CD4-positive, alpha-beta T cell (primary cell): ENCODE measurements around the gene ASTN2. TPM values are rescaled to one million over a fixed set of nuclear protein-coding genes. Genes with fewer than 3 reads are reported as not detected.
"Not testable (repeated sequence)": the region's sequence is repeated elsewhere in the genome, so short reads cannot be mapped to it uniquely, and the experiment has no call there.

ENCODE experiments used
- ATAC-seq: fragments of 200-7000 bp; cut with Tn5 transposase; one replicate; pipeline ENCODE4 v1.10.0; 2022; ENCODE audit warnings: mild to moderate bottlenecking; ENCODE audit not compliant: poor library complexity
- CTCF ChIA-PET: fragments of 350-600 bp; sonication (Branson Sonifier 250); formaldehyde crosslinking; loops from one replicate; lab custom pipeline; 2021; ENCODE audit warnings: antibody characterized with exemption, inconsistent platforms; lab: Charles Lee
- POLR2A ChIA-PET: fragments of 350-600 bp; sonication (Branson Sonifier 250); formaldehyde crosslinking; loops from one replicate; lab custom pipeline; 2021; ENCODE audit warnings: antibody characterized with exemption, inconsistent platforms; lab: Charles Lee
- DNase-seq, 14 experiments: peaks; one replicate each; pipeline ENCODE4 v3.0.0-alpha.2; 2013 to 2020; ENCODE audit warnings: mixed read lengths in 2 of 14
- H3K27ac ChIP-seq, 2 donors: one replicate each; pipeline versions ENCODE4 v1.5.1 to v1.7.0; 2013; ENCODE audit warnings: low read length in 2 of 2, low read depth in 1 of 2, mild to moderate bottlenecking in 1 of 2
- H3K27me3 ChIP-seq, 2 experiments: 1 replicate in 1 of 2; 2 replicates in 1 of 2; pipeline versions ENCODE4 v1.6.1 to v1.7.0; 2013; ENCODE audit warnings: low read length in 2 of 2, control low read depth in 1 of 2, mild to moderate bottlenecking in 1 of 2, moderate library complexity in 1 of 2; ENCODE audit not compliant: insufficient read depth in 2 of 2, control insufficient read depth in 1 of 2
- H3K36me3 ChIP-seq: one replicate; pipeline ENCODE4 v1.6.1; 2013; ENCODE audit warnings: low read length, control low read depth; ENCODE audit not compliant: insufficient read depth
- H3K4me1 ChIP-seq: one replicate; pipeline ENCODE4 v1.6.1; 2013; ENCODE audit warnings: low read length, control low read depth; ENCODE audit not compliant: insufficient read depth
- H3K4me3 ChIP-seq: one replicate; pipeline ENCODE4 v1.5.1; 2013; ENCODE audit warnings: mild to moderate bottlenecking, low read length, moderate library complexity
- H3K9me3 ChIP-seq, 2 experiments: 1 replicate in 1 of 2; 2 replicates in 1 of 2; pipeline versions ENCODE4 v1.6.1 to v1.7.0; 2013; ENCODE audit warnings: low read length in 2 of 2, mild to moderate bottlenecking in 2 of 2, control low read depth in 1 of 2, moderate library complexity in 1 of 2; ENCODE audit not compliant: control insufficient read depth in 1 of 2, insufficient read depth in 1 of 2
- H3K27ac Mint-ChIP-seq: one replicate; pipeline ENCODE4 v1.8.0; 2020; ENCODE audit warnings: mixed read lengths
- H3K27me3 Mint-ChIP-seq: one replicate; pipeline ENCODE4 v1.8.0; 2021; ENCODE audit warnings: mixed read lengths
- H3K36me3 Mint-ChIP-seq: one replicate; pipeline ENCODE4 v1.8.0; 2021; ENCODE audit warnings: low read depth, mixed read lengths
- H3K4me1 Mint-ChIP-seq: one replicate; pipeline ENCODE4 v1.8.0; 2021; ENCODE audit warnings: low read depth, mixed read lengths
- H3K4me3 Mint-ChIP-seq: one replicate; pipeline ENCODE4 v1.8.0; 2020; ENCODE audit warnings: mild to moderate bottlenecking, mixed read lengths
- H3K9me3 Mint-ChIP-seq: one replicate; pipeline ENCODE4 v1.8.0; 2020; ENCODE audit warnings: mixed read lengths
- CTCF ChIP-seq: fragments of 200-600 bp; IDR thresholded peaks from one replicate; pipeline ENCODE4 v1.8.0; 2022; ENCODE audit warnings: antibody characterized with exemption, mild to moderate bottlenecking
- intact Hi-C, 2 experiments: fragments of 100-400 bp; cut with DNase I in 1 of 2; cut with micrococcal nuclease in 1 of 2; formaldehyde crosslinking; loops; one replicate each; pipeline versions ENCODE4 v1.15.1 to v1.9.0; 2023 to 2025; cut with DNase I, micrococcal nuclease
- total RNA-seq, 174 experiments: library from RNA in 2 of 174; stranded (reverse) in 2 of 174; gene quantifications; one replicate each; pipeline ENCODE4 v1.2.3 and lab custom pipeline; 2021 to 2026

Gene ASTN2
- total RNA-seq, 2 experiments from 2014 or later = 2.3 to 2.4 TPM

- intact Hi-C loops = no loop called here
- Mint-ChIP-seq H3K4me1 (no peaks in the 10 kb centered on the region), H3K27me3 (no peaks in the 10 kb centered on the region), H3K9me3 (peaks cover 6% of the 10 kb centered on the region), H3K36me3 (no peaks in the 10 kb centered on the region), H3K27ac (no peak overlapping the region), H3K4me3 (no peak overlapping the region)
- ChIA-PET POLR2A (no interaction called here), CTCF (interaction anchor here (1.0 kb wide), 1 partner anchor 15 kb away, joined by 3 read pairs; no protein-coding TSS in a partner anchor)
- ATAC-seq = no peak
- no peaks in the 10 kb centered on the region for H3K4me1 ChIP-seq
- DNase-seq = no peak
- no peaks in the 10 kb centered on the region for H3K36me3 ChIP-seq
- H3K9me3 ChIP-seq = peaks cover 0 to 3% of the 10 kb centered on the region in 2 experiments
- H3K4me3 ChIP-seq = no peak overlapping the region
- no peak overlapping the region for H3K27ac ChIP-seq
- H3K27me3 ChIP-seq = no peaks in the 10 kb centered on the region
- no peak for TF ChIP-seq CTCF
Observed at GRCh38 chr9:116897201-116897600, 517.7 kb downstream of the ASTN2 start.

- H3K27ac Mint-ChIP-seq = no peak overlapping the region
- Histone ChIP-seq H3K4me3 (no peak overlapping the region), H3K27me3 (no peaks in the 10 kb centered on the region), H3K9me3 (no peaks in the 10 kb centered on the region), H3K36me3 (no peaks in the 10 kb centered on the region), H3K4me1 (no peaks in the 10 kb centered on the region), H3K27ac (no peak overlapping the region)
- DNase-seq (no peak), ATAC-seq (no peak)
- intact Hi-C loops = no loop called here
- H3K36me3 Mint-ChIP-seq = no peaks in the 10 kb centered on the region
- ChIA-PET POLR2A (no interaction called here), CTCF (no interaction called here)
- H3K4me3 Mint-ChIP-seq = no peak overlapping the region
- no peak for TF ChIP-seq CTCF
- H3K27me3 Mint-ChIP-seq = no peaks in the 10 kb centered on the region
- H3K9me3 Mint-ChIP-seq = peaks cover 6% of the 10 kb centered on the region
- H3K4me1 Mint-ChIP-seq = no peaks in the 10 kb centered on the region
Observed at GRCh38 chr9:116895961-116896360, 518.9 kb downstream of the ASTN2 start.

GRCh38 chr9:116891424-116891823, 523.4 kb downstream of the ASTN2 start:
- Mint-ChIP-seq H3K9me3 (no peaks in the 10 kb centered on the region), H3K4me1 (no peaks in the 10 kb centered on the region)
- POLR2A ChIA-PET = no interaction called here

GRCh38 chr9:116888476-116888875, 526.4 kb downstream of the ASTN2 start:
- H3K4me1 Mint-ChIP-seq, intact Hi-C loops, H3K27me3 Mint-ChIP-seq, H3K9me3 ChIP-seq, CTCF ChIA-PET, POLR2A ChIA-PET, H3K9me3 Mint-ChIP-seq, H3K4me3 Mint-ChIP-seq, DNase-seq, H3K36me3 ChIP-seq, H3K4me3 ChIP-seq, H3K27me3 ChIP-seq, H3K27ac ChIP-seq, H3K4me1 ChIP-seq, ATAC-seq, H3K36me3 Mint-ChIP-seq, H3K27ac Mint-ChIP-seq: not testable (repeated sequence)

More at GRCh38 chr9:116891424-116891823, 523.4 kb downstream of the ASTN2 start:
- H3K9me3 ChIP-seq = no peaks in the 10 kb centered on the region
- no peaks in the 10 kb centered on the region for H3K36me3 Mint-ChIP-seq
- H3K36me3 ChIP-seq = no peaks in the 10 kb centered on the region
- CTCF ChIA-PET = no interaction called here
- intact Hi-C loops = no loop called here
- ATAC-seq (no peak), DNase-seq (no peak)
- H3K27me3 ChIP-seq = no peaks in the 10 kb centered on the region
- no peak overlapping the region for H3K4me3 ChIP-seq
- H3K4me1 ChIP-seq = no peaks in the 10 kb centered on the region
- no peak overlapping the region for H3K27ac ChIP-seq
- H3K27me3 Mint-ChIP-seq = no peaks in the 10 kb centered on the region
- H3K4me3 Mint-ChIP-seq = no peak overlapping the region
- H3K27ac Mint-ChIP-seq = no peak overlapping the region
- TF ChIP-seq CTCF = no peak
